Activated T-cell treated with anti-CD3 and anti-CD28 coated beads, Interleukin-2, amount 50 U/mL, for 48 hours (primary cell): Measurements from ENCODE around the gene F2R.
"Not testable (repeated sequence)": the region's sequence is repeated elsewhere in the genome, so short reads cannot be mapped to it uniquely, and the experiment has no call there.

Experiments used
- DNase-seq, 2 experiments: peaks; one replicate each; pipeline ENCODE4 v3.0.0-alpha.2; 2020

F2R gene

DNA sequence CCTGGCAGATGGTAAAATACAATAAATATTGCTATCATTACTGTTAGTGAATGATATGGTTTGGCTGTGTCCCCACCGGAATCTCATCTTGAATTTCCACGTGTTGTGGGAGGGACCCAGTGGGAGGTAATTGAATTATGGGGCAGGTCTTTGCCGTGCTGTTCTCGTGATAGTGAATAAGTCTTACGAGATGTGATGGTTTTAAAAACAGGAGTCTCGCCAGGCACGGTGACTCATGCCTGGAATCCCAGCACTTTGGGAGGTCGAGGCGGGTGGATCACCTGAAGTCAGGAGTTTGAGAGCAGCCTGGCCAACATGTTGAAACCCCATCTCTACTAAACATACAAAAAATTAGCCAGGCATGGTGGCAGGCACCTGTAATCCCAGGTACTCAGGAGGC is 45.2 kb downstream of the F2R start:
- DNase-seq = not testable (repeated sequence)

DNA sequence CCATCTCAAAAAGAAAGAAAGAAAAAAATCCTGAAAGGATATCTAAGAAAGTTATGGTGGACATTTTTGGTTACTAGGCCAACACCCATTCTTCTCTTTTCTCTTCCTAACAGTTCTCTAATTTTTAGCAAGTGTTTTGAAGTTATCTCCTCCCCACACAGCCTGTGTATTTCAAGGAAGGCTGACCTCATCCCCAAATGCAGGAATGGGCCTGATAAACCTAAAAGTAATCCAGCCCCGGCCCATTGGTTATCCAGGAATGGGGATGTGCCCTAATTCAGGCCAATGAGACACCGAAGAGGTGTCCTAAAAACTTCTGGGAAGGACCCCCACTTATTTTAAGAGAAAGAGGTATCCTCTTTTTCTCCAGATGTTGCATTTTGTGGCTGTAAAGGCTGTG is 46.6 kb downstream of the F2R start:
- DNase-seq = no peak

DNA sequence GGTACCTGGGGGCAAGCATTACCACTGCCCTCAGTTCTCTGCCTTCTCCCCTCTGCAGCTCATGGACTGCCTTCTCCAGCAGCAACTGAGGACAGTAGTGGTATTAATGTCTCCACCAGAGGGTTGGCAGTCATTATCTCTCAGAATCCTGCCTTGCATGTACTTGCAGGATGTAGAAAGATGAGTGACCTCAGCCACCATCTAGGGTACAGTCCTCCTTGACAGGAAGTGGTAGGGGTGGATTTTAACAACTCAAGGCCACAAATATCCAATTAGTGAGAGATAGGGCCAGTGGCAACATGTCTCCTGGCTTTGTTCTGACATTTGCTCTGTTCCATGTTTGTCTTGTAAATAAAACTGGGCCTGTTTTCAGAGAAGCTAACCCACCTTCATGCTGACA is 47.2 kb downstream of the F2R start:
- DNase-seq = no peak

DNA sequence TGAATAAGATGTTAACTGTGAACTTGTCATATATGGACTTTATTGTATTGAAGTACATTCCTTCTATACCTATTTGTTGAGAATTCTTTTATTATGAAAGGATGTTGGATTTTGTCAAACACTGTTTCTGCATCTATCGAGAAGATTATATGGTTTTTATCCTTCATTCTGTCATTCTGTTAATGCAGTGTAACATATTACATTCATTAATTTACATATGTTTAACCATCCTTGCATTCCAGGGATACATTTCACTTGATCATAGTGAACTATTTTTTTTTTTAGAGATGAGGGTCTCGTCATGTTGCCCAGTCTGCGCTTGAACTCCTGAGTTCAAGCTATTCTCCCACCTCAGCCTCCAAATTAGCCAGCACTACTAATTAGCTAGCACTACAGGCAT is 48.4 kb downstream of the F2R start:
- no peak for DNase-seq

DNA sequence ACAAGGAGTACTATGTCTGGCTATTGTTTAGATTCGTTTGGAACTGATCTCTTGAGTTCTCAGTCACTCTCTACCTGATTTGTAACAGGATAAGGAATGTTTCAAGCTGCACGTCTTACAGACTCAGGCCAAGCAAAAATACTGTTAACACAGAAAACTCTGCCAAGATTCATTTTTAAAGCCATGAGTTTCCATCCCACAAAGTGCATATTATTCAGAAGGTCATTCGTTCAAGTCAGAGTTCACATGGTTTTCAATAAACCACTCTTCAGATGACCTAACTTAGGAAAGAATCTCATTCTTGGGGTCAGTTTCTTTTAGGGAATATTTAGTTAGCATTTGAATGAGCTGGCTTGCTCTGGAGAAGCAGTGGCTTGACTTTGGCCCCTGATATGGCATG is 49.3 kb downstream of the F2R start:
- DNase-seq = no peak

DNA sequence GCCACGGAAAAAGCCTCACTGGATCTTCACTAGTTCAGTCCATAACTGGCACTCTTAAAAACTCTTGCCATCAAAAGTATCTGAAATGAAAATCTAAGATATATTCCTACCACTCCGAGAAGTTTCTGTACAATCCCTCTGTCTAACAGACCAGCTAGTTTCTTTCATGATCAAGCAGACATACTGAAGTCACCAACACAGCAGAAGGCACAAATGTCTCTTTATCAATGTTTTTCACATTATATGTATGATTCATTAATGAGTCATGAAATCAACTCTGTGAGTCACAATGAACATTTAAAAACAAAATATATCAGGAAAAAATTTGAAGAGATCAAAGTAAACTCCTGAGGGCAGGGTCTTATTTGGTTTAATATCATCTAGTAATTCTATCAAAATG is 50.8 kb downstream of the F2R start:
- no peak for DNase-seq

DNA sequence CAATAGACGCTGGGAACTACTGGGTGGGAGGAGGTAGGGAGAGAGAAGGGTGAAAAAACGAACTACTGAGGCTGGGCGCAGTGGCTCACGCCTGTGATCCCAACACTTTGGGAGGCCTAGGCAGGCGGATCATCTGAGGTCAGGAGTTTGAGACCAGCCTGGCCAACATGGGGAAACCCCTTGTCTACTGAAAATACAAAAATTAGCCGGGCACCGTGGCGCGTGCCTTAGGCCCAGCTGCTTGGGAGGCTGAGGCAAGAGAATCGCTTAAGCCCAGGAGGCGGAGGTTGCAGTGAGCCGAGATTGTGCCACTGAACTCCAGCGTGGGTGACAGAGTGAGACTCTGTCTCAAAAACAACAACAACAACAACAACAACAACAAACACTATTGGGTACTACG is 55.1 kb downstream of the F2R start:
- DNase-seq = not testable (repeated sequence)

DNA sequence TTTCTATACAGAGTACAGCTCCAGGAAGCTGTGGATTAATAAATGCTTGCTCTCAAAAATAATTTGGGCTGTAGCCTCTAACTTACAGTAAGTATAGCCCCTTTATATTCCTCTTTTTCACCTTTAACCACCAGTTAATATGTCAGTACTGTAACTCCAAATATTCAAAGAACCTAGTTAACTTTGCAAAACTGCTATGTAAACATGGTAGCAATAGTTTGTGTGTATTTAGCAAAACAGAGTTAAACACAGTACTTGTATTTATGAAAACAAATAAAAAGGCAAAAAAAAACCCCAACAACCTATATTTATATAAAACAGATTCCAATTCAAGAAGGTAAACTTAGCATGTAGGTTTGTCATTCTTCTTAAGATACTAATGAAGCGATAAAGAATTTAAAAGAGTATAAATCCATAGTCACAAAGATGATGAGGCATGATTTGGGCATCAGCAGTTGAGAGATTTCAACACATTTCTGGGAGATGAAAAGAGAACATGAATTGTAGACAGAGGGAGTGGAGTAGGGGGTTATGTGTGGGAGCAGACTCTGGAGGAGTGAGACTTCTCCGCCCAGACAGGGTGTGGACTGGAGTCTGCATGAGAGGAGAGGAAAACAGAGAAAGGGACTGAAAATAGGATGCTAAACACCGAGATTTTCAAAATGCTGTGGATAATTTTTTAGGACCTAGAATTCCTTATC is 55.9 kb downstream of the F2R start:
- no peak for DNase-seq

DNA sequence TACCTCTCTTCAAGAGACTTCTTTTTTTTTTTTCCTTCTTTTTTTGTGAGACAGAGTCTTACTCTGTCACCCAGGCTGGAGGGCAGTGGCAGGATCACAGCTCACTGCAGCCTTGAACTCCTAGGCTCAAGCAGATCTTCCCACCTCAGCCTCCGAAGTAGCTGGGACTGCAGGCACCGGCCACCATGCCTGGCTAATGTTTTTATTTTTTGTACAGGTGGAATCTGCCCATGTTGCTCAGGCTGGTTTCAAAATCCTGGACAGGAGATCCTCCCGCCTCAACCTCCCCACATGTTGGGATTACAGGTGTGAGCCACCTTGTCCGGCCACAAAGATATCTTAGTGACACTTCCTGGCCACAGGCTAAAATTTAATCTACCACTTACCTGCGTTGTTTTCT is 60.0 kb downstream of the F2R start:
- no peak for DNase-seq

DNA sequence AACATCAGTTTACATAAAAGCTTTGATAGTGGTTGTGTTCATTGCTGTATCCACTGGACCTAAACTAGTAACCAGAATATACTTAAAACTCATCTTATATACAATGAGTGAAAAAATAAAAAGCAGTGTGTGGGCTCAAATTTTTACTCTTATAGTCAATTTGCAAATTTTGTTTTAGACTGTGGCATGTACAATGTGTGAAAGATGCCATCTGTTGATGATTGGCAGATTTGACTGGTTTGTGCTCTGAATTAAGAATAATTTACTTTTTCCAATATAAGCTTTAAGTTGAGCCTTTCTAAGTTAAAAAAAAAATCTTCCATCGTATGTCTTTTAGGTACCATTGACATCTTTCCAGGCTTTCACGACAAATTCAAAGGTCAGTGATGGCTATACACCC is 60.5 kb downstream of the F2R start:
- DNase-seq = no peak

DNA sequence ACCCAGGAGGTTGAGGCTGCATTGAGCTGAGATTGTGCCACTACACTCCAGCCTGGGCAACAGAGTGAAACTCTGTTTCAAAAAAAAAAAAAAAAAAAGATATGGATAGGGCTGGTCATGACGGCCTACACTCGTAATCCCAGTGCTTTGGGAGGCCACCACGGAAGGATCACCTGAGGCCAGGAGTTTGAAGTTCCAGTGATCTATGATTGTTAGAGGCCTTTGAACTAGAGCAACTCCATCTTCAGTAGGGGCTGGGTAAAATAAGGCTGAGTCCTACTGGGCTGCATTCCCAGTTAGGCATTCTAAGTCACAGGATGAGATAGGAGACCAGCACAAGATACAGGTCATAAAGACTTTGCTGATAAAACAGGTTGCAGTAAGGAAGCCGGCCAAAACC is 64.7 kb downstream of the F2R start:
- DNase-seq = not testable (repeated sequence)

DNA sequence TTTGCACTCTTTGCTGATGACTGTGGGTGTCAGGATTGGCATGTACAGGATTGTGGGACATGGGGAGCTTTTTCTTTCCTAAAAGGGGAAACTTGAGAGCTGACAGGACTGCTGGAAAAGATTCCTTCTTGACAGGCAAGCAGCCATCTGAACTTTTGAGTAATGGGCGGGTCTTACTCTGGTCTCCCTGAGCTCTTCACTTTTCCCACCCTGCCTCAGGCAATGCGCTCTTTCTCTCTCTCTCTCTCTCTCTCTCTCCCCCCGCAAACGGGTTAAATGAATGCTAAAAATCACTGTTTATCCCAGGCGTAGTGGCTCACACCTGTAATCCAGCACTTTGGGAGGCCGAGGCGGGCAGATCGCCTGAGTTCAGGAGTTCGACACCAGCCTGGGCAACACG is 65.8 kb downstream of the F2R start:
- no peak for DNase-seq

DNA sequence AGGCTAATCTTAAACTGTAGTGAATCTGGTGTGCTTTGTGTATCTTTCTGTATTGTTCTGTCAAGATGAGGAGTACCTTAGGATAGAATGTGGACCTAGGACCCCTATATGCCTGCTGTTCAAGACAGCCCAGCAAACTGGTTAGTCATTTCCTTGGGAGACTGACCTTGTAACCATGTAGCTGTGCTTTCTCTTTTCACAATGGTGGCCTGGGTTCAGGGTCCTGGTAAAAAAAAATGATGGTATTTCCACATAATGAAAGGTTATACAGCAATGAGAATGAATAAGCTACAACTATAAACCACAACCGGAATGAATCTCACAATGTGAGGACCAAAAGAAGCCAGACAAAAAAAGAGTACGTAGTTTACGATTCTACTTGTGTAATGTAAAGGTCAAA is 66.5 kb downstream of the F2R start:
- no peak for DNase-seq
